Panc1 (cell line): ENCODE results near the gene WRAP73. TPM values are rescaled to one million over a fixed set of nuclear protein-coding genes. Genes with fewer than 3 reads are reported as not detected.

Experiments
- ATAC-seq: fragments of 200-7000 bp; cut with Tn5 transposase; 2 replicates; pipeline ENCODE4 v1.9.1; 2020; ENCODE audit warnings: mild to moderate bottlenecking, moderate library complexity
- BruUV-seq: library from RNA; stranded (reverse); fragments of 400-500 nt; replicated peaks from 2 replicates; lab custom pipeline; 2021; lab: Mats Ljungman, UMichigan
- CTCF ChIA-PET: fragments of 300-600 bp; sonication (Branson Sonifier 250); formaldehyde crosslinking; loops from one replicate; lab custom pipeline; 2022; ENCODE audit warnings: antibody characterized with exemption; lab: Charles Lee
- POLR2A ChIA-PET: fragments of 300-600 bp; sonication (Branson Sonifier 250); formaldehyde crosslinking; loops from one replicate; lab custom pipeline; 2022; ENCODE audit warnings: antibody characterized with exemption; lab: Charles Lee
- DNase-seq: peaks from one replicate; pipeline ENCODE4 v3.0.0-alpha.2; 2010; ENCODE audit warnings: low read depth, low spot score
- H3K27ac ChIP-seq: 2 replicates; pipeline ENCODE4 v1.5.1; 2011; ENCODE audit warnings: mild to moderate bottlenecking, low read length, inconsistent platforms
- H3K27me3 ChIP-seq: fragments of 200-500 bp; sonication (Bioruptor generic); 2 replicates; pipeline ENCODE4 v1.6.0; 2014; ENCODE audit warnings: low read length, inconsistent platforms; ENCODE audit not compliant: control insufficient read depth, insufficient read depth
- H3K36me3 ChIP-seq: fragments of 200-500 bp; sonication (Bioruptor generic); 2 replicates; pipeline ENCODE4 v1.5.1; 2014; ENCODE audit warnings: inconsistent platforms, mild to moderate bottlenecking, low read length, moderate library complexity; ENCODE audit not compliant: control insufficient read depth, insufficient read depth
- H3K4me1 ChIP-seq: 2 replicates; pipeline ENCODE4 v1.5.1; 2011; ENCODE audit warnings: inconsistent platforms, mild to moderate bottlenecking, low read length, moderate library complexity; ENCODE audit not compliant: control insufficient read depth, insufficient read depth
- H3K4me3 ChIP-seq, 2 experiments: 2 replicates each; pipeline ENCODE4 v1.5.1; 2011 to 2012; ENCODE audit warnings: low read depth in 2 of 2, low read length in 2 of 2, mild to moderate bottlenecking in 2 of 2, inconsistent platforms in 1 of 2, moderate library complexity in 1 of 2
- H3K9me3 ChIP-seq: fragments of 200-500 bp; sonication (Bioruptor generic); 2 replicates; pipeline ENCODE4 v1.5.1; 2014; ENCODE audit warnings: low read depth, mild to moderate bottlenecking, inconsistent platforms, low read length, moderate library complexity; ENCODE audit not compliant: control insufficient read depth, insufficient read depth
- POLR2AphosphoS5 ChIP-seq: IDR thresholded peaks from 2 replicates; pipeline ENCODE4 v1.6.1; 2012; ENCODE audit warnings: mild to moderate bottlenecking, low read depth, low read length, moderate library complexity
- REST ChIP-seq, 2 experiments: IDR thresholded peaks; 2 replicates each; pipeline ENCODE4 v1.6.1; 2011 to 2012; ENCODE audit warnings: low read depth in 2 of 2, control low read depth in 1 of 2, low read length in 1 of 2, mild to moderate bottlenecking in 1 of 2, moderate library complexity in 1 of 2; ENCODE audit not compliant: insufficient read depth in 1 of 2
- SIN3A ChIP-seq: IDR thresholded peaks from 2 replicates; pipeline ENCODE4 v1.6.1; 2012; ENCODE audit warnings: low read depth, mild to moderate bottlenecking, low read length, moderate library complexity, borderline replicate concordance; ENCODE audit not compliant: insufficient read depth
- TCF7L2 ChIP-seq: IDR thresholded peaks from 2 replicates; pipeline ENCODE4 v1.6.1; 2011; ENCODE audit warnings: mild to moderate bottlenecking, low read depth, low read length, inconsistent platforms
- in situ Hi-C: cut with HindIII; loops from 2 replicates; pipeline ENCODE4 v1.10.0; 2016; ENCODE audit warnings: low sequenced_read_pairs, low pct_unique_long_range_greater_than_20kb
- intact Hi-C: fragments of 100-400 bp; cut with micrococcal nuclease; formaldehyde crosslinking; loops from one replicate; pipeline ENCODE4 v1.10.0; 2022; ENCODE audit not compliant: unreplicated experiment
- total RNA-seq: library from RNA; stranded (reverse); gene quantifications from one replicate; pipeline ENCODE4 v1.2.1, GENCODE V29; 2021; ENCODE audit not compliant: unreplicated experiment
- TF ChIP-seq, protein P1 (sequence below): fragments of 450-650 bp; IDR thresholded peaks from 2 replicates; pipeline ENCODE4 v1.5.1; 2017; ENCODE audit warnings: mild to moderate bottlenecking

The WRAP73 gene
- total RNA-seq, 1 experiment from 2014 or later, result 27.1 TPM

- TF ChIP-seq SIN3A (no peak), REST (IDR thresholded peaks at IDR 0.05; ENCODE audit: insufficient read depth in 1 of 2, low read depth in 2 of 2, low read length in 1 of 2) (no peak), TCF7L2 (no peak), POLR2AphosphoS5 (no peak)
- TF ChIP-seq, protein P1, sequence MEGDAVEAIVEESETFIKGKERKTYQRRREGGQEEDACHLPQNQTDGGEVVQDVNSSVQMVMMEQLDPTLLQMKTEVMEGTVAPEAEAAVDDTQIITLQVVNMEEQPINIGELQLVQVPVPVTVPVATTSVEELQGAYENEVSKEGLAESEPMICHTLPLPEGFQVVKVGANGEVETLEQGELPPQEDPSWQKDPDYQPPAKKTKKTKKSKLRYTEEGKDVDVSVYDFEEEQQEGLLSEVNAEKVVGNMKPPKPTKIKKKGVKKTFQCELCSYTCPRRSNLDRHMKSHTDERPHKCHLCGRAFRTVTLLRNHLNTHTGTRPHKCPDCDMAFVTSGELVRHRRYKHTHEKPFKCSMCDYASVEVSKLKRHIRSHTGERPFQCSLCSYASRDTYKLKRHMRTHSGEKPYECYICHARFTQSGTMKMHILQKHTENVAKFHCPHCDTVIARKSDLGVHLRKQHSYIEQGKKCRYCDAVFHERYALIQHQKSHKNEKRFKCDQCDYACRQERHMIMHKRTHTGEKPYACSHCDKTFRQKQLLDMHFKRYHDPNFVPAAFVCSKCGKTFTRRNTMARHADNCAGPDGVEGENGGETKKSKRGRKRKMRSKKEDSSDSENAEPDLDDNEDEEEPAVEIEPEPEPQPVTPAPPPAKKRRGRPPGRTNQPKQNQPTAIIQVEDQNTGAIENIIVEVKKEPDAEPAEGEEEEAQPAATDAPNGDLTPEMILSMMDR, result no peak
- POLR2A ChIA-PET, result no interaction called here
- ATAC-seq, result no peak
- Histone ChIP-seq H3K4me3 (no peak overlapping the region), H3K36me3 (peaks cover 5% of the 10 kb centered on the region), H3K9me3 (no peaks in the 10 kb centered on the region), H3K4me1 (no peaks in the 10 kb centered on the region), H3K27ac (no peak overlapping the region), H3K27me3 (no peaks in the 10 kb centered on the region)
- in situ Hi-C loops (no loop called here), intact Hi-C loops (no loop called here)
- no TSS peak for BruUV-seq
- CTCF ChIA-PET, result interaction anchor here (0.6 kb wide), 1 partner anchor 200 kb away, joined by 6 read pairs; no protein-coding TSS in a partner anchor
- DNase-seq, result no peak
Observed at GRCh38 chr1:3632298-3632697, 17.6 kb downstream of the WRAP73 start.

DNA sequence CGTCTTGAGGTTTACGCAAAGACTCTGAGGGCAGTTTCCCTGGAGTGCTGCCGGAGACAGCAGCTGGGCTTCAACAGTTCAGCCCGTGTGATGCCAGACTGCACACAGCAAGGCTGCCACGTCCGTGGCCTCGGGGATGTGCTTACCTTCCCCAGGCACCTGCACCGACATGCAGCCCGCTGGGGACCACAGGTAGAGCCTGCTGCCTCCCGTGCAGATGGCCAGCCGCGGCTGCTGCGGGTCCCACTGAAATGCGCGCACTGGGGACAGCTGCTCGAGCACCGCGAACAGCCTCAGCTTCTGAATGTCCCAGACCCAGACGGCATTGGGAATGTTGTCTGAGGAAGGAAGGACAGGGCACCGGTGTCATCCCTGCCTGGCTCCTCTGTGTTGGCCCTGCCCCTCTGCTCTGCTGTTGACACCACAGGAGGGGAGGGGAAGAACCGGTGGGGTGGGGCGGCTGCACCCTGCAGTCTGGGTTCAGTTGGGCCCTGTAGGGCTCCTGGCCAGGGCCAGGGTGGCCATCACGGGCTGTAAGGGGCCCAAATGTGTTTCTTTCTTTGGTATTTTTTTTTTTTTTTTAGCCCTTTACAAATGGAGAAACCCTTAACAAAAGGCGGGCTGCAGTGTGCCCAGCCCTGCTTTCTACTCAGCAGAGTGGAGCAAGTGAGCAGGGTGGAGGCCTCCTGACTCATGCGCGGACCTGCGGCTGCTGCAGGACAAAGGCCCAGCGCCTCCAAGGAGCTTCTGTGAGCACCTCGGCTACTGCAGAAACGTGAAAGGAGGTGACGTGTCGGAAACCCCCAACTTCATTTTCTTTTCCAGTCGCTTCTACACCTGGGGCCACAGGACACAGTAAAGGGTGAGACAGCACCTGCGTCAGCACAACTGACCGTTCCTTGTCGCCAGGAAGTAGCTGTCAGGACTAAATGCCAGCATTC lies 18.3 kb downstream of the WRAP73 start:
- no TSS peak for BruUV-seq
- no peak for DNase-seq
- H3K27ac ChIP-seq, result no peak overlapping the region
- POLR2A ChIA-PET, result no interaction called here
- intact Hi-C loops, result no loop called here
- in situ Hi-C loops, result no loop called here
- no peaks in the 10 kb centered on the region for H3K27me3 ChIP-seq
- H3K36me3 ChIP-seq, result peaks cover 5% of the 10 kb centered on the region
- H3K4me3 ChIP-seq, result no peak overlapping the region
- CTCF ChIA-PET, result no interaction called here
- no peaks in the 10 kb centered on the region for H3K9me3 ChIP-seq
- no peak for ATAC-seq
- TF ChIP-seq POLR2AphosphoS5, result no peak
- TF ChIP-seq TCF7L2, result no peak
- no peak for TF ChIP-seq SIN3A
- H3K4me1 ChIP-seq, result no peaks in the 10 kb centered on the region

DNA sequence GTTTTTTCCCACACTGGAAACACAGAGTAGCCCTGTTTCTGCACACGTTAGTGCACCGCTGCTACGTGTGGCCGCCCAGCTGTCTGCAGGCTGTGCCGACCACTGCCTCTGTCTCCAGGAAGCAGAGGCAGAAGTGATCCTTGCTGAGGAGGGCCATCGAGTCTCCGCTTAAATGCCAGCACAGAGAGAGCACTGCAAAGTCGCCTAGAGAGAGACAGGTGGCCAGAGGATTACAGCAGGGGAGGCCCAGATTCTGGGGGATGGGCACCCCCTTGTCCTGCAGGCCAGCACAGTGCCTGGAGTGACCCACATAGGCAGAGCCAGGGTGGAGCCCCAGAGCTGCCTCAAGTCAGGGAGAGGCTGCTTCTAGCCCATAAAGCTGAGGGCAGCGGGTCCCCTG lies 19.0 kb downstream of the WRAP73 start:
- H3K9me3 ChIP-seq, result no peaks in the 10 kb centered on the region
- H3K36me3 ChIP-seq, result peaks cover 5% of the 10 kb centered on the region
- intact Hi-C loops, result no loop called here
- H3K4me3 ChIP-seq, result no peak overlapping the region
- TF ChIP-seq, protein P1, result no peak
- TF ChIP-seq POLR2AphosphoS5, result no peak
- TF ChIP-seq SIN3A, result no peak
- ChIA-PET CTCF (no interaction called here), POLR2A (no interaction called here)
- BruUV-seq, result no TSS peak
- H3K27ac ChIP-seq, result no peak overlapping the region
- 0 out of 2 replicates have a peak, but pooled peaks have one; percentile 19 for ATAC-seq
- in situ Hi-C loops, result no loop called here
- no peaks in the 10 kb centered on the region for H3K27me3 ChIP-seq
- no peak for DNase-seq
- H3K4me1 ChIP-seq, result peaks cover 1% of the 10 kb centered on the region
